HG03175 (cell line): ENCODE data around the gene GARRE1.
"Not testable (repeated sequence)": the region's sequence is repeated elsewhere in the genome, so short reads cannot be mapped to it uniquely, and the experiment has no call there.

Source experiments
- ATAC-seq: cut with Tn5 transposase; IDR thresholded peaks from one replicate; pipeline ENCODE4 v1.9.1; 2021; ENCODE audit warnings: mild to moderate bottlenecking, moderate library complexity; ENCODE audit not compliant: unreplicated experiment

GARRE1 gene, protein sequence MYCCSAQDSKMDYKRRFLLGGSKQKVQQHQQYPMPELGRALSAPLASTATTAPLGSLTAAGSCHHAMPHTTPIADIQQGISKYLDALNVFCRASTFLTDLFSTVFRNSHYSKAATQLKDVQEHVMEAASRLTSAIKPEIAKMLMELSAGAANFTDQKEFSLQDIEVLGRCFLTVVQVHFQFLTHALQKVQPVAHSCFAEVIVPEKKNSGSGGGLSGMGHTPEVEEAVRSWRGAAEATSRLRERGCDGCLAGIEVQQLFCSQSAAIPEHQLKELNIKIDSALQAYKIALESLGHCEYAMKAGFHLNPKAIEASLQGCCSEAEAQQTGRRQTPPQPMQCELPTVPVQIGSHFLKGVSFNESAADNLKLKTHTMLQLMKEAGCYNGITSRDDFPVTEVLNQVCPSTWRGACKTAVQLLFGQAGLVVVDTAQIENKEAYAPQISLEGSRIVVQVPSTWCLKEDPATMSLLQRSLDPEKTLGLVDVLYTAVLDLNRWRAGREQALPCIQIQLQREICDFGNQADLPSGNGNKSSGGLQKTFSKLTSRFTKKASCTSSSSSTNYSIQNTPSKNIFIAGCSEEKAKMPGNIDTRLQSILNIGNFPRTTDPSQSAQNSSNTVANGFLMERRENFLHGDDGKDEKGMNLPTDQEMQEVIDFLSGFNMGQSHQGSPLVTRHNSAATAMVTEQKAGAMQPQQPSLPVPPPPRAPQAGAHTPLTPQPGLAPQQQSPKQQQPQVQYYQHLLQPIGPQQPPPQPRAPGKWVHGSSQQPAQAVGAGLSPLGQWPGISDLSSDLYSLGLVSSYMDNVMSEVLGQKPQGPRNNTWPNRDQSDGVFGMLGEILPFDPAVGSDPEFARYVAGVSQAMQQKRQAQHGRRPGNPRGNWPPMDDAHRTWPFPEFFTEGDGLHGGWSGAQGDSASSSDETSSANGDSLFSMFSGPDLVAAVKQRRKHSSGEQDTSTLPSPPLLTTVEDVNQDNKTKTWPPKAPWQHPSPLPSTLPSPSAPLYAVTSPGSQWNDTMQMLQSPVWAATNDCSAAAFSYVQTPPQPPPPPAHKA (N-terminal part only)

DNA sequence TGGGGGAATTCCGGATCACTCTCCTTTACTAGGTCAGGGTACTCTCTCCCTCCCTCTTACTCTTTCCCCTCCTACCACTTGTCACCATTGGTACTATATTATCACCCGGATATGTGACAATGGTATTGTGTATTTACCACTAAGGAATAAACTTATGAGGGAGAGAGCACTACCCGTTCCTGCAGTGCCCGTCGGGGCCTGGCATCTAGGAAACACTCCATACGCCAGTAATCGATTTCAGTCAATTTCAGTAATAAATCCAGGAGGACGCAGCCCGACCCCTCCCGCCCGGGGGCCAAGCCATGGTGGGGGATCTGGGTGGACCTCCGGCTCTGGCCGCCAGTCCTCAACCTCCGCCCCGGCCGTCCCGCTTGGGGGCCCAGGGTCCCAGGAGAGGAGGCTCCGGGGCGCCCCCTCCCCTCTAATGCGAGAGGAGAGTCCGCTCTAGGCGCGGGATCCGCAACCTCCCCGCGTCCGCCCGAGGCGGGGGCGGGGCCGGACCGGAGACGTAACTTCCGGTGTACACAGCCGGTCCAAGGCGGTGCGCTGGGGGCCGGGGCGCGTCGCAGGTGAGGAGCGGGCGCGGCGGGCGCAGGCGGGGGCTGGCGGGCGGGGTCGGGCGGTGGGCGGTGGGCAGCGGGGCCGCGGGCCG is at the start of gene GARRE1:
TSS of gene GARRE1 (plus strand) at position 509 of the 652 bp plus-strand sequence. CDS start 45,920 bp downstream, outside the sequence.
- ATAC-seq: peak; percentile 91

DNA sequence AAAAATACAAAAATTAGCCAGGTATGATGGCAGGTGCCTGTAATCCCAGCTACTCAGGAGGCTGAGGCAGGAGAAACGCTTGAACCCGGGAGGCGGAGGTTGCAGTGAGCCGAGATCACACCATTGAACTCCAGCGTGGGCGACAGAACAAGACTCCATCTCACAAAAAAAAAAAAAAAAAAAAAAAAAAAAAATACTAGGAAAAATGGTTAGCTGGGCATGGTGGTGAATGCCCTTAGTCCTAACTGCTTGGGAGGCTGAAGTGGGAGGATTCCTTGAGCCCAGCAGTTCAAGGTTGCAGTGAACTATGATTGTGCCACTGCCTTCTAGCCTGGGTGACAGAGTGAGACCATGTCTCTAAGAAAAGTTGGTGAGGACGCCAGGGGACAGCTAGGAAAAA is 49.0 kb upstream of the GARRE1 start:
- not testable (repeated sequence) for ATAC-seq

DNA sequence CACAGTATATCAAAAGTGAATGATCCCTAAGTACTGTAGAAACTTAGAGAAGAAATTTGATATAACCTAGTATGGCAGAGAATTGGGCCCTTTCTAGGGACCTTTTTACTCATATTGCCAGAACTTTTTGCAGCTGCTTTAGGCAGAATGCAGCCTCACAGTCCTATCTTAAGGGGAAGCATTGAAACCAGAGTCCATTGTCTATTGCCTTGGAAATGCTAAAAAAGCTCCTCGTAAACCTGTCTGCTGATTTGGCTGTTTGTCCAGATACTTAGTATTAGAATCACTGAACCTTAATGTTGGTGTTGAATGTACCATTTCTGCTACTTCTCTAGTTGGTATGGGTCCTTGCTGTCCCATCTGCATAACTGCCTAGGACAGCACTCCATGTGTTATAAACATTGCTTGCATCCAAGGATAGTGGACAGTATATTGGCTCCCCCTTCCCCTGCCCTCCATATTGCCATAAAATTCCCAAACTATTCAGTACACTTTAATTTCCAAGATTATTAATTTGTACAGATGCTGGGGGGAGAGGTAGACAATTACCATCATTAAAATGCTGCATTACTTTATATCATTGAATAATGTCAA is 46.0 kb upstream of the GARRE1 start:
- ATAC-seq: no peak

DNA sequence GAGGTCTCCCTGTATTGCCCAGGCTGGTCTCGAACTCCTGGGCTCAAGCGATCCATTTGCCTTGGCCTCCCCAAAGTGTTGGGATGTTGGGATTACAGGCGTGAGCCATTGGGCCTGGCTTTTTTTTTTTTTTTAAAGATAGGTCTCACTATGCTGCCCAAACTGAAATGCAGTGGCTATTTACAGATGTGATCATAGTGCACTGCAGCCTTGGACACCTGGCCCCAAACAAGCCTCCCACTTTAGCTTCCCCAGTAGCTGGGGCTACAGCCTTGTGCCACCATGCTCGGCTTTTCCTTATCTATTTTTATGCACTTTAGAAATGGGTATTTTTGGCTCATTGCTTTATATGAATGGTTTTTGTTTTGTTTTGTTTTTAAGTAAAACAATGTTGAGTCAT is 44.6 kb upstream of the GARRE1 start:
- ATAC-seq: no peak

DNA sequence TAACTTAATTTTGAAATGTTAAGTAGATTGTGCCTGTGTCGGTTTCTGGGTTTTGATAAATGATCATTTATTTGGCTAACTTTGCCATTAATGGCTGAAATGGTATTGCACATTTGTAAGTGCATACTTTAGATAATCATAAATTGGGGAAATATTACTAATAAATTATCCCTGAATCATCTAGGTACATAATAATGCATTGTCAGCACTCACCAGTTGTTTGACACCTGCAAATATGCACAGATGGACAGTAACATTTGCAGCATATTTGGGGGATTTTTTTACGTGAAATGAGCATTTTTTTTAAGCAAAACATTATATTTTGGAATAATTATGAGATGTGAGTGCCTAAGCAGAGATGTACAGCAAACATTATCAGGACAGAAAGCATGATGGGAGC is 41.1 kb upstream of the GARRE1 start:
- ATAC-seq: no peak

DNA sequence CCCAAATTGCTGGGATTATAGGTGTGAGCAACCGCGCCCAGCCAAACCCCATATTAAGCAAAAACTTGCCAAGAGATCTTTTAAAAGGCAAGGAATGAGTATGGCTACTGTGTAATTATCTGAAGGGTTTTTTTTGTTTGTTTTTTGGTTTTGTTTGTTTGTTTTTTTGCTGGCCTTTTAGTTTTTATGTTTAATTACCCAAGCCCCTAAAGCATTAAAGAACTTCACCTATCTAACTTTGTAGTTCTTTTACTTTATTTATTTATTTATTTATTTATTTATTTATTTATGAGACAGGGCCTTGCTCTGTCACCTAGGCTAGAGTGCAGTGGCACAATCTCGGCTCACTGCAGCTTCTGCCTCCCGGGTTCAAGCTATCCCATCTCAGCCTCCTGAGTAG is 40.3 kb upstream of the GARRE1 start:
- ATAC-seq: no peak

DNA sequence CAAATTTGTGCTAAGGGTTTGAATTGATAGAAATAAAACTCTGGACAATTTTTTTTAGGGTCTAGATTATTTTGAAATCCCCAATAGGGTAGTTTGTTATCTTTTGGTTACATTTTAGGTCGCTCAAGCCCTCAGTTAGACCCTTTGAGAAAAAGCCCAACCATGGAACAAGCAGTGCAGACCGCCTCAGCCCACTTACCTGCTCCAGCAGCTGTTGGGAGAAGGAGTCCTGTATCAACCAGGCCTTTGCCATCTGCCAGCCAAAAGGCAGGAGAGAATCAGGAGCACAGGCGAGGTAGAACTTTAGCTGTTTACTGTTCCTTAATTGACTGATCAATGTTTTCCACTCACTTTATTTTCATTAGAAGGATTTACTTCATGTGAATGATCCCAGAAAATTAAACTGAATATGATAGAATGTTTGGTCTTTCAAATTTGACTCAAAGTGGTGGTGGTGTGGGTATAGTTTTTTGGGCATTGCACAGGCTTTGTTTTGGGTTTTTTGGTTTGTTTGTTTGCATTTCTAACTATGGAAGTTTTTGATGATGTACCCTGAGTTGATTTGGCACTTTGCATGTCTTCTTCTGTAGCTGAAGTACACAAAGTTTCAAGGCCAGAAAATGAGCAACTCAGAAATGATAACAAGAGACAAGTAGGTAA is 39.2 kb upstream of the GARRE1 start:
- no peak for ATAC-seq

DNA sequence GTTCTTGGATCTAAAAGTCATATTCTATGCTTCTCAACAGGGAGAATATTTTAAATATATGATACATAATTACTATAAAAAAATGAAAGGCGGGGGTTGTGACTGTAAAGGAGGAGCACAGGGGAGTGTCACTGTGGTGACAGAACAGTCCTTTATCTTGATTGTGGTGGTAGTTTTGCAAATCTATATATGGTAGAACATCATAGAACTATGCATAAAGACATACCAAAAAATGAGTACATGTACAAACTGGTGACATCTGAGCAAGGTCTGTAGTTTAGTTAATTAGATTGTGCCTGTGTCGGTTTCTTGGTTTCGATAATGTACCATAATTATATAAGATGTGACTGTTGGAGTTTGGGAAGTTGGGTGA is 38.7 kb upstream of the GARRE1 start:
- ATAC-seq: no peak

DNA sequence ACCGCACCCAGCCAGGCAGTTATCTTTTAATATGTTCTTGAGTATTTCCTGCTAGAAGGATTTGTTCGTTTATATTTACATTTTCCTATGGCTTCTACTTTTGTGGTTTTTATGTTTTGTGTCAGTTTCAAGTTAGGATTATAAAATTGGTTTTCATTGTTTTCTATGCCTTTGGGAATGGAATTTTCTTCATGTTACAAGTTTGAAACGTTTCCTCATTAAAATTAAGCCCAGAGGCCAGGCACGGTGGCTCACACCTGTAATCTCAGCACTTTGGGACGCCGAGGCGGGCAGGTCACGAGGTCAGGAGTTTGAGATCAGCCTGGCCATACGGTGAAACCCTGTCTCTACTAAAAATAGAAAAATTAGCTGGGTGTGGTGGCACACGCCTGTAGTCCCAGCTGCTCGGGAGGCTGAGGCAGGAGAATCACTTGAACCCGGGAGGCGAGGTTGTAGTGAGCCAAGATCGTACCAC is 37.6 kb upstream of the GARRE1 start:
- ATAC-seq: not testable (repeated sequence)

DNA sequence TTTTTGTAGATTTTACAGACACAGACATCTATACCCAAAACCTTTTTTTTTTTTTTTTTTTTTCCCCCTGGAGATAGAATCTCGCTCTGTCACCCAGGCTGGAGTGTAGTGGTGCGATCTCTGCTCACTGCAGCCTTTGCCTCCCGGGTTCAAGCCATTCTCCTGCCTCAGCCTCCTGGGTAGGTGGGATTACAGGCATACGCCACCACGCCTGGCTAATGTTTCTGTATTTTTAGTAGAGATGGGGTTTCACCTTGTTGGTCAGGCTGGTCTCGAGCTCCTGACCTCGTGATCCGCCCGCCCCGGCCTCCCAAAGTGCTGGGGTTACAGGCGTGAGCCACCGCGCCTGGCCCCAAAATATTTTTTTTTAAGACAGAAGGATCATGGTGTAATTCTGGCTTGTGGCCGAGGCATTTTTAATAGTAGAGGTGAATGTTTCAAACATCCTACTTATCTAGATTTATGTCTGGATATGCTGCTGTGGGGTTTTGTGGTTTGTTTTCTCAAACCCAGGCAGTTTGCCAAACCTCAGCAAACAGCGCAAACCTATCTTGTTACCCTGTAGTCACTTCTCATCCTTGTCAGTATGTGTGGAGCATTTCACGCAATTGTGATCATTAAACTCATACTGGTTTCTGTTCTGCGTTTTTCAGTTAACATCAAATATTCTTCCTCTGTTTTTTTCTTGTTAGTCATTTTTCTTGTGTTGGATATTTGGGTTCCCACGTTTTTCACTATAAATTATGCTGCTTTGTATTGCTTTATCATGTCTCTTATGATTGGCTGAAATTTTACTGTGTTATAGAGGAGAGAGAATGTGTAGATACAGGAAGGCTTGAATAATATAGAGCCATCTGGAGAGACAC is 36.2 kb upstream of the GARRE1 start:
- ATAC-seq: peak; percentile 78

DNA sequence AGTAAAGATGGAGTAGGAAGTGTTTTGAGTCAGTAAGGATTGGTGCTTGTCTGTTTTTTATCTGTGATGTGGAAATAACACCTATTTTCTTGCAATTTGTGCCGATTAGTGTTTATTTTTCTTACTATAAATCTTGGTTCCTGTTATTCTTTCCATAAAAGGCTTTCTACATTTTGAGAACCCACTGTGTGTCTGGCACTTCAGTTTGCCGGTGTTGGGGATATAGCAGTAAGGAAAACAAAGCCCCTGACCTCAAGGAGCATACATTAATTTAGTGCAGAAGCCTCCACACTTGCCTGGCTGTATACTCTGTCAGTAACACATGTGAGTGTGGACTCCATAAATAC is 35.6 kb upstream of the GARRE1 start:
- ATAC-seq: no peak

DNA sequence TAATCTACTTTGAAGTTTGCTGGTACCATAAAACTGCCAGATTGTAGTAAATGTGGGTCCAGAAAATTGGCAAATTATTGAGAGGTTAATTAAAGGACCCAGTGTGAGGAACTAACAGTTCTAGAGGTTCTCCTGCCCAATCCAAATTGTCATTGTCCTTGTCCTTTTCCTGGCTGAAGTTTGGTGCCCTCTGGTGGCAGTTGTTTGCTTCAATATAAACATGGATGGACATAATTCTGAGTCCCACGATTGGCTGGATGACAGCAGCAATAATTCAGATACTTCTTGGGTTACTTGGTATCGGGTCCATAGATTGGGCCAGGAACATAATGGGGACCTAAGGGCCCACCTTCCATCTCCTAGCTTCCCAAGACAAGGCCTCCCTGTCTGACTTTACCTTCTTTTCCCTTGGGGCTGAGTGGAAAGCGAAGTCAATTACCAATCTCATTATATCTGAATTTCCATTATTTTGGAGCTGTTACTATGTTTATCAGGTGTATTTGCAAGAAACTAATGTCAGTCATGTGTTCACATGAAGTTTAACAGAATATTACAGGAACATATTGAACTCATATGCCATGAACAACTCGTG is 33.8 kb upstream of the GARRE1 start:
- ATAC-seq: no peak

DNA sequence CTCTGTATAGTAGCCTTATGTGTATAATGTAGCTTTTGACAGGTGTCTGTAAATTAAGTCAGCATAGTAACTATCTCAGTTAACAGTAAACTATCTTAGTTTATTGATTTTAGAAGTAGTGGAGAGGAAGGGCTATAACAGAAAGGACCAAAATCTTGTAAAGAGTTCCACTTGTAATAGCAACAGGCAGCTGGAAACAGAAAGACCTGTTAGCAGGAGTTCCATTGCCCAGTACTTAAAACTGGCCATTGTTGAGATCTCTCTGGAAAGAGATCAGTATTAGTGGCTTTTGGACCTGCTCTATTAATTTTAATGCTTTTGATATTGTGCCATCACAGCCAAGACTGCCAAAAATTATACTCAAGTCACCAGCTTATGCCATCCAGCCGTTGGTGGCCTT is 32.0 kb upstream of the GARRE1 start:
- ATAC-seq: no peak

DNA sequence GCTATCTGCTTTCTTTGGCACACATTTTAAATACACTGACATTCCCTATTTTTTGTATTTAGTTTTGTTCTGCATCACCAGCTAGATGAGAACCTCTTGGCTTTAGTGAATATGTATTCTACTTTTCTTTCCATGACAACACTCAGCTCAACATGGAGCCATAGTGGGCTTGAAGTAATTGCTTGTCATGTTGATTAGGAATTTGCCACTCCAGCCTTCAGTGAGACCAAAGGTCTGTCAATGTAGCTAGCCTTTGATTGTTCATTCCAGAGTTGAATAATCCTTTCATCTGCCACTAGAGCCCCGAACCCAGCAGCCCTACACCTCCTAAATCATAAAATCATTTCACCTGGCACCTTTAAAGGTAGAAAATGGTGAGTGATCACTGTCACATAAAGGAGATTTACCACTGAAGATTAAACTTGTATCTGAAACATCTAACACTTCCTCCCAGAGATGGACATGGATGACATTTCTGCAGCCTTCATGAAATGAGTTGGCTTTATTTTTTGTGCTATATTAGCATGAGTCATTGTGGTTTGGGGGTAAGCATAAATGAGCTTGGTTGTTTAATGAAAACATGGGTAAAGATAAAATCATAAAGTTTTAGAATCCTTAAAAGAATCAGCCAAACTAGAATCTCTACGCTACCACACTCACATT is 29.2 kb upstream of the GARRE1 start:
- no peak for ATAC-seq

DNA sequence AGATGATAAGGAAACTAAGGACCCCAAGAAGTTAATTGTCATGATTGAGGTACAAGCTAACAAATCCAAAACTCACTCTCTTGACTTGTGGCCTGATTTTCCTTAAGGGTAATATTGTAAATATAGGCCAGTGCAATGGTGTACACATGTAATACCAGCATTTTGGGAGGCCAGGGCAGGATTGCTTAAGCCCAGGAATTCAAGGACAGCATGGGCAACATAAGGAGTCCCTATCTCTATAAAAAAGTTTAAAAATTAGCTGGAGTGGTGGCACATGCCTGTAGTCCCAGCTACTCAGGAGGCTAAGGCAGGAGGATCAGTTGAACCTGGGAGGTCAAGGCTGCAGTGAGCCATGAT is 28.7 kb upstream of the GARRE1 start:
- ATAC-seq: no peak

DNA sequence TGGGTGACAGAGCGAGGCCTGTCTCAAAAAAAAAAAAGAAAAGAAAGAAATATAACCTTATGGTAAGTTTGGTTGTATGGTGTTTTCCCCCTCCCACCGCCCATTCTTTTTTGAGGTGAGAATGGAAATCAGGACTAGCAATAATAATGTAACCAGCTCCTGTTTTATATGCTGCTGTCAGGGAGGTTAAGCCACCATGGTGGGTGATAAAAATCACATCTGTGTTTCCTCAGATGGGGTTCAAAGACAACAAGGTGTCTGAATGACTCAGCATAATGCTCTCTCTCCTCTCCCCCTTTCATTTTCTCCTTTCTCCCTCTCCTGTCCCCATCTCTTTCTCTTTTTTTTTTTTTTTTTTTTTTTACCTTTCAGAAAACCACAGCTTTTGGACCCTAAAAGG is 28.3 kb upstream of the GARRE1 start:
- ATAC-seq: no peak

DNA sequence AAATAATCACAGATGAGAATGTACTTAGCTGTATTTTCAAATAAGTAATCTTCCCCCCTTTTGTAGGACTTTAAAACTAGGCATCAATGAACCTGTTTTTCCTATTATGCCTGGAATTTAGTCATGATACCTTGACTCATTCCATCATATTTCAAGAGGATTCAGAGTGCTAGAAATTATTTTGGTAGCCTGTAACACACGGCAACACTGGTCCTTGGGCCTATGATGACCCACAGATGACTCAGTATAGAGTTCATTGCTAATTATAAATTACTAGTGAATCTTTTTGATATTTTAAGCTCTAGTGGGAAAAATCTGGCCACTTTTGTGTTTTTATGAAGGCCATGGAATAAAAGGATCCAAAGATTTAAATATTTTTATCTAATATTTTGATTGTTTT is 26.0 kb upstream of the GARRE1 start:
- ATAC-seq: no peak

DNA sequence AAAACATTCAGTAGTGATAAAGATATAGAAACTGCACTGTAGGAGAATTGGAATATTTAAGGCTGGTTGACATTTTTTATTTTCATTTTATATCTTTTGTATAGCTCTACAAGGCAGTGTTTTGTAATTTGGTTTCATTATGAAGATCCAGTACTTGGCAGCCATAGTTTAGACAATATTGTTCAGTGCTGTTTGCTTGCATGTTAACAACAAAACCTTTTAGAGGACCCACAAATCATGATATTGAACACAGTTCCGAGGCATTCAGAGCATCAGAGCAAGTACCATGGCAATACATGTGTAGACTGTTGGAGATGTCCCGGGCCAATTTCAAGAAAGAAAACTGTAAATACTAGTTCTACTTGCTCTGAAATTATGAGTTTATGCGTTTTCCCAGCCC is 25.6 kb upstream of the GARRE1 start:
- no peak for ATAC-seq

DNA sequence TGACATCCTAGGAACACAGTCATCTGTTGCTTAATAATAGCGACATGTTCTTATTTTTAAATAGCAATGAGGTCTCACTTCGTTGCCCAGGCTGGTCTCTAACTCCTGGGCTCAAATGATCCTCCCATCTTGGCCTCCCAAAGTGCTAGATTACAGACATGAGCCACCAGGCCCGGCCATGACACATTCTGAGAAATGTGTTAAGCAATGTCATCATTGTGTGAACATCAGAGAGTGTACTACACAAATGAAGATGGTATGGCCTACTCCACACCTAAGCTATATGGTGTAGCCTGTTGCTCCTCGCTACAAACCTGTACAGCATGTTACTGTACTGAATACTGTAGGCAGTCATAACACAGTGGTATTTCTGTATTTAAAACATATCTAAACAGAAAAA is 24.6 kb upstream of the GARRE1 start:
- no peak for ATAC-seq
